T-helper 1 cell treated with Interleukin-12 subunit alpha and Interleukin-12 subunit beta and Interleukin-4 antibody, amounts not matched to agents 30 ng/mL and 1 ng/mL, for 36 hours (primary cell): ENCODE results near the gene LIPA. TPM values are rescaled to one million over a fixed set of nuclear protein-coding genes. Genes with fewer than 3 reads are reported as not detected.
"Not testable (repeated sequence)": the region's sequence is repeated elsewhere in the genome, so short reads cannot be mapped to it uniquely, and the experiment has no call there.

ENCODE experiments used
- intact Hi-C: fragments of 100-400 bp; cut with micrococcal nuclease; formaldehyde crosslinking; loops from one replicate; pipeline ENCODE4 v1.15.1; 2024
- total RNA-seq: library from RNA; stranded (reverse); gene quantifications from 2 replicates; pipeline ENCODE4 v1.2.3, GENCODE V29; 2022

LIPA gene
- 13.0 and 14.6 TPM in 2 replicates for total RNA-seq

DNA sequence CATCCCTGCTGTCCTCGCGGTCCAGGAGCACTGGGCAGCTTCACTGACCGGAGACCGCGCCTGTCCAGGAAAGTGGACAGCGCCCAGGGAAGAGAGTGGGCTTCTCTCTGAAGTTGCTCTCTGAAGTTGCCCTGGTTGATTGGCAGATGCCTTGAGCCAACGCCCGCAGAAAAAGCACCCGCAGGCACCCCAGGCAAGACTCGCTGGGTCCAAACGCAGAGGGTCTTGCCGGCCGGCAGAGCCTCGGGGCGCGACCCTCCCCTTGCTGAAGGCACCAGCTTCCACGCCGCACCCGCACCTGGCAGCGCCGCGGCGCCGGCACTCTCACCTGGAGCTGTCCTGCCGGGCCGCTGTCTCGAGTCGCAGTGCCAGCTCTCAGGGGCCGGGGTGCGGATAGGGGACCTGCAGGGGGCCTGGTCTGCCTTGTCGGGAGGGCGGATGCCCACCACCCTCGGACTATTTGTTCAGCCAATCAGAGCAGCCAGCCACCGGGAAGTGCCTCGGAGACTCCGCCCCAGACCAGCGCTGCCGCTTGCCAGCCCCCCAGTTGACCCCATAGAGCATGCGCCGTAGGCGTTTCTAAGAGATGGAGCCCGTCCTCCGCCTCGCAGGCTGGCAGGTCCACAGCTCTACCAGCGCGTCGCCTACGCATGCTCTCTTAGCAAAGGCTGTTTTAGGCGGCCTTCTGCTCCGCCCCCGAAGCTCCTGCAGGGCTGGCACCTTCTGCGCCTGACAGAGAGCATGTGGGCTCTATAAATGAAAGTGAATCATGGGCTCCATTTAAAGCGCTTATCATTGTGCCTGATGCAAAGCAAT, at the start of gene LIPA:
TSS of gene LIPA (minus strand) at position 367 of the 816 bp plus-strand sequence. CDS start 4,127 bp downstream, outside the sequence.
- intact Hi-C loops, result loop anchor here (1.0 to 5.0 kb wide), 7 partner anchors 34 to 471 kb away; partner anchors contain the start of genes IFIT1, IFIT5 and KIF20B

DNA sequence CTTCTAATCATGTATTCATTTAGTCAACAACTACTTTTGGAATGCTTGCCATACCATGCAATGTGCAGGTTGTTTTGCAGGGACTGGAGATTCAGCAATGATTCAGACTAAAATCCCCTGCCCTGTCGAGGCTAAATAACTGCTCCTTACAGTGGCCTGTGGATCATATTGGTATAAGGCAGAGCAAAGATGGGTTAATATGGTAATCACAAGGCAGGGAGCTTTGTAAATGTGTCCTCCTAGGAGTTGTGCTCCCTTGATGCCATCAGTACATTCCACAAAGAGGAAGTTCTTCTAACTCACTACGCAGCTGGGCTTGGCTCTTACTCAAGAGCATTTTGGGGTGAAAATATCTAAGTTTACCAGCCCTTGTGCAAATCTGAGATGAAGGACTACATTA, 49.7 kb upstream of the LIPA start:
- intact Hi-C loops, result loop anchor here (1.0 kb wide), 3 partner anchors 26 to 400 kb away; partner anchors contain the start of genes IFIT3, IFIT5 and KIF20B

GRCh38 chr10:89299031-89299430, 47.5 kb upstream of the LIPA start:
- intact Hi-C loops, result no loop called here

- intact Hi-C loops, result no loop called here
Observed at GRCh38 chr10:89297791-89298190, 46.2 kb upstream of the LIPA start.

DNA sequence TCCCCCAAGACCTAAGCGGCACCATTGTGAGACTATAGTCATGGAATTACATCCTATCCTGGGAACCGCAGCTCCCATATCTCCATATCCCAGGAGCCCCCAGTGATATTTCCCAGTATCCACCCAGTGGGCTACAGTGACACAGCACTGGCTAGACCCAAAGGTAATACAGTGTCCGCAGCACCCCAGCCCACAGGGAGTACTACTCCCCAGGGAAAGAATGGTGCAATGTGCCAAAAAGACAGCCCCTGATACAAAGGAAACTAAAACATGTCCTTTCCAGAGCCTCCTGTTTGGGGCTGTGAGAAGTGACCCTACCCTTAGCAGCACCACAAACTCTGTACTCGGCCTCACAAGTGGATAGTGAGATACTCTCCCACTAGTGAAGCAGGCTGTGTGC, 45.8 kb upstream of the LIPA start:
- intact Hi-C loops, result no loop called here

- intact Hi-C loops, result no loop called here
Observed at GRCh38 chr10:89296220-89296648, 44.7 kb upstream of the LIPA start.

DNA sequence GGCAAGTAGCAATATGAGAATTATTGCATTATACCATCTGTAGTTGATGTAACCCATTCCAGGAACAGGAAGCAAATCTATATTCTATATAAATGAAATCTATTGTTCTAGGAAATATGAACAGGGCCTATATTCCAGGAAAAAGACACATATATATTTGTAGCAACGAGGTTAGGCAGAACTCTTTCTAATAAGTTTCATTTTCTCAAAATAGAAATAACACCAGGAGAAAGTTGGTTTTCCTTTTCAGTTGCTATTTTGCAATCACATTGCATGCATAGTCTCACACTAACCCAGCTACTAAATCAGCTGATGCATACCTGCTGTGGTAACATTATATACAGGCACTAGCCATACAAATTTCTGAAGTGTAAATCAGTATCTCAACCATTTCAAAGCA, 44.0 kb upstream of the LIPA start:
- intact Hi-C loops, result no loop called here

DNA sequence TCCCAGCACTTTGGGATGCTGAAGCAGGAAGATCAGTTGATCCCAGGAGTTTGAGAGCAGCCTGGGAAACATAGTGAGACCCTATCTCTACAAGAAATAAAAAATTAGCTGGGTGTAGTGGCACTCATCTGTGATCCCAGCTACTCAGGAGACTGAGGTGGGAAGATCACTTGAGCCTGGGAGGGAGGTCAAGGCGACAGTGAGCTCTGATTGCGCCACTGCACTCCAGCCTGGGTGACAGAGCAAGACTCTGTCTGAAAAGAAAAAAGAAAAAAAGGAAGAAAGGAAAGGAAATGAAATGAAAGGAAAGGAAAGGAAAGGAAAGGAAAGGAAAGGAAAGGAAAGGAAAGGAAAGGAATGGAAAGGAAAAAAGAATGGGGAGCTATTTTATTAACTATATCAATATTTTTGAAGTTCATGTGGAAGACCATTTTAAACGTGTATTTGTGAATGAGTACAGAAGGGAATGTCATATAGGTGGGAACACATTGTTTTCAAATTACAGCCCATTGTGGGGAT, 43.2 kb upstream of the LIPA start:
- intact Hi-C loops, result no loop called here

- intact Hi-C loops, result not testable (repeated sequence)
Observed at GRCh38 chr10:89285303-89285702, 33.7 kb upstream of the LIPA start.

GRCh38 chr10:89284711-89285110, 33.1 kb upstream of the LIPA start:
- intact Hi-C loops, result not testable (repeated sequence)

GRCh38 chr10:89283936-89284475, 32.4 kb upstream of the LIPA start:
- intact Hi-C loops, result no loop called here

GRCh38 chr10:89283025-89283935, 31.7 kb upstream of the LIPA start:
- intact Hi-C loops, result no loop called here

DNA sequence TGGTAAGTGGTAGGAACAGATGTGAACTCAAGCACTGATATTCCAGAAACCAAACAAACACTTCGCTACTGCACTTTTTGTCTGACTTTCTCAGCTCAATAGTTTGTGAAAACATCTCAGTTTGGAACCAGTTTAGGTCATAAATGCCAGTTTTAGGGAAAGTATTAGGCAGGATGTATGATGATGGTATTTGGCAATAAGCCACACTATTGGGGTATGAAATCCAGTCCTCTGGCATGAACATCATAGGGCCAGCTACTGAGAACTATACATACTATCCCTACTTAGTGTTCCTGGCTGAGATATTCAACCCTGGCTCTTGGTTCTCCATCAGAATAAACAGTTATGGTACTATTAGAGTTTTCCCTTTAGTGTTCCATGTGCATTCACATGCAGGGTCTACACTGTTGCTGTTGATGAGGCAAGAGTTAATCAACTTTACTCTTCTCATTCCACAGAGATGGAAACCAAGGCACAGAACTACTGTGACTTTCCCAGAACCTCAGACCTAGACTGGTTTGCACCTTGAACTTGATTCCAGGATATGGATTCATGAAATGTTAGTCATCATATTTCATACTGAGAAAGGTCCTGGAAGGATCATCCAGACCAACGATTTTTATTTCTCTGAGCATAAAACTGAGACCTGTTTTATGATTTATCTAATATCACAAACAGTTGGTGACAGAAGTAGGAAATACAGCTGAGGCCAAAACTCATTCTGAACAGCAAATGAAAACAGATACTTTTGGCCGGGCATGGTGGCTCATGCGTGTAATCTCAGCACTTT, 30.2 kb upstream of the LIPA start:
- intact Hi-C loops, result no loop called here

GRCh38 chr10:89280508-89280907, 28.9 kb upstream of the LIPA start:
- intact Hi-C loops, result no loop called here

- intact Hi-C loops, result no loop called here
Observed at GRCh38 chr10:89279421-89279869, 27.9 kb upstream of the LIPA start.

GRCh38 chr10:89278900-89279392, 27.4 kb upstream of the LIPA start:
- intact Hi-C loops, result no loop called here

DNA sequence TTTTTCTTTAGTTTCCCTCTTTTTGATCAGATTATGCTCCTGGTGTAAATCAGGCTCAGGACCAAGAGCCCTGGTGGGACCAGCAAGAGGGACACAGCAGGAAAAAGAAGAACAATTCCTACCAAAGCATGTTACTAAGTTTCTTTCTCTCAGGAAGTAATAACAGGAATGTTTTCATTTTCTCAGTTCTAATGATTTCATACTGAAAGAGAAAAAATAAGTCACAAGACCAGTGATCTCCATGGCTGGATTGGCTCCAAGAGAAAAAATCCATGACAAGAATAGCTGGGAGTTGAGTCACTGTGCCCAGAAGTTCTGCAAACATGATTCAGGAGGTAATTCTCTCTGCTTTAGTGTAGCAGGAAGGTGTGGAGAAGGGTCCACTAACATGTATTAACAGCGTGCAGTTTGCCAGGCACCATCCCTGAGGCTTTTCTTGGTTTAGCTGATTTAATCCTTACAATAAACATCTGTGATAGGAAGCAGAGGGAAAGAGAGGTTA, 26.5 kb upstream of the LIPA start:
- intact Hi-C loops, result no loop called here

DNA sequence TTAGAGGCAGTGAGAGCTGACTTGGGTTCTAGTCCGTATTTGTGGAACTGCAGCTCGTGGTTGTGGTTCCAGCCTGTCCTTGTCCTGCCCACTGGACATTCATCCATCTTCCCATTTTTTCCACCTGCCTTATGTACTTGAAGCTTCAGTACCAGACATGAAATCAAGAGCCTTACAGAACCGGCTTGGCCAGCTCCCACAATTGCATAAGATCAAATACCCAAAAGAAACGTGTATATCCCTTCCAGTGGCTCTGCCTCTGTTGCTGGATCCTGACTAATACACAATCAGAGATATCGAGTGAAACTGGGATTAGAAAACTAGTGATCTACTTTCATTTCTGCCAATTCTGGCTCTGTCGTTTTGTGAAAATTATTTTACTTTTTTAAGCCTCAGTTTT, 23.8 kb upstream of the LIPA start:
- intact Hi-C loops, result no loop called here

DNA sequence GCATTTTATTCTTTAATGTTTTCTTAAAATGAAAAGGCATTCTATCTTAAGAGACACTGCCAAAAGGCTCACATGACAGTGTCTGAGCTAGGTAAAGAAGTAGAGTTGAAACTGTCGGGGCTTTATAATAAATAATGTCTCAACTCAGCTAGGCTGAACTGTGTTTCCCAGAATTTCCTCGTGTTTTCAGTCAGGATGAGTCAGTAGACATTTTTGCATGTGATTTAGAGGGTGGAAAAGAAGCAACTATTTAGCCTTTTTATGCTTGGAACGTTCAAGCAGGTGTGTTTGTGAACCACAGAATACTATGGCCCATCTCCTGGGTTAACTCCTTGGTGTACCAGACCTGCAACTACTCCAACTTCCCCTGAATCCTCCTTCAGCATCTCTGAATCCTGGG, 23.4 kb upstream of the LIPA start:
- intact Hi-C loops, result no loop called here

- intact Hi-C loops, result no loop called here
Observed at GRCh38 chr10:89273680-89274079, 22.1 kb upstream of the LIPA start.
